ENCODE measurements around the gene ZDHHC18. TPM values are rescaled to one million over a fixed set of nuclear protein-coding genes. Genes with fewer than 3 reads are reported as not detected.
"Not testable (repeated sequence)": the region's sequence is repeated elsewhere in the genome, so short reads cannot be mapped to it uniquely, and the experiment has no call there.

The ZDHHC18 gene
- total RNA-seq, 6 experiments from 2014 or later = 19.2 to 31.6 (median 23.8) TPM

GRCh38 chr1:26794391-26794790, 32.1 kb upstream of the ZDHHC18 start:
- Mint-ChIP-seq H3K27ac (no peak overlapping the region), H3K4me1 (ENCODE audit: low read depth) (peaks cover 17% of the 10 kb centered on the region), H3K27me3 (ENCODE audit: insufficient read depth) (peaks cover 2% of the 10 kb centered on the region), H3K9me3 (no peaks in the 10 kb centered on the region), H3K4me3 (no peak overlapping the region), H3K36me3 (ENCODE audit: low read depth) (peaks cover 12% of the 10 kb centered on the region; the same call in 1 of the 2 replicates)
- DNase-seq = no peak
- no peak for TF ChIP-seq CTCF (IDR thresholded peaks at IDR 0.05)

- Mint-ChIP-seq H3K36me3 (ENCODE audit: low read depth) (peaks cover 12% of the 10 kb centered on the region; the same call in 1 of the 2 replicates), H3K27me3 (ENCODE audit: insufficient read depth) (peaks cover 5% of the 10 kb centered on the region), H3K4me3 (no peak overlapping the region), H3K9me3 (no peaks in the 10 kb centered on the region), H3K4me1 (ENCODE audit: low read depth) (peaks cover 22% of the 10 kb centered on the region), H3K27ac (no peak overlapping the region)
- no peak for TF ChIP-seq CTCF (IDR thresholded peaks at IDR 0.05)
- DNase-seq = no peak
Measured at GRCh38 chr1:26797627-26798026, 28.9 kb upstream of the ZDHHC18 start.

GRCh38 chr1:26799479-26800142, 26.9 kb upstream of the ZDHHC18 start:
- H3K27ac Mint-ChIP-seq = peak overlapping the region; percentile 62
- H3K4me3 Mint-ChIP-seq = peak overlapping the region; percentile 5; the same call in 1 of the 2 replicates
- peaks cover 22% of the 10 kb centered on the region for H3K4me1 Mint-ChIP-seq (ENCODE audit: low read depth)
- peaks cover 5% of the 10 kb centered on the region; the same call in 1 of the 2 replicates for H3K36me3 Mint-ChIP-seq (ENCODE audit: low read depth)
- no peak for TF ChIP-seq CTCF (IDR thresholded peaks at IDR 0.05)
- peaks cover 5% of the 10 kb centered on the region for H3K27me3 Mint-ChIP-seq (ENCODE audit: insufficient read depth)
- H3K9me3 Mint-ChIP-seq = no peaks in the 10 kb centered on the region
- DNase-seq = peak; percentile 58

GRCh38 chr1:26803932-26804331, 22.6 kb upstream of the ZDHHC18 start:
- H3K27ac Mint-ChIP-seq; H3K36me3 Mint-ChIP-seq (ENCODE audit: low read depth); H3K27me3 Mint-ChIP-seq (ENCODE audit: insufficient read depth); H3K9me3 Mint-ChIP-seq; H3K4me3 Mint-ChIP-seq; DNase-seq: not testable (repeated sequence)
- H3K4me1 Mint-ChIP-seq (ENCODE audit: low read depth) = peaks cover 22% of the 10 kb centered on the region

- H3K27me3 Mint-ChIP-seq (ENCODE audit: insufficient read depth); H3K36me3 Mint-ChIP-seq (ENCODE audit: low read depth); H3K27ac Mint-ChIP-seq; H3K4me3 Mint-ChIP-seq; H3K9me3 Mint-ChIP-seq: not testable (repeated sequence)
- DNase-seq = peak; percentile 55
- H3K4me1 Mint-ChIP-seq (ENCODE audit: low read depth) = peaks cover 11% of the 10 kb centered on the region; the same call in 1 of the 2 replicates
- peak; percentile 83 for TF ChIP-seq CTCF (IDR thresholded peaks at IDR 0.05)
Measured at GRCh38 chr1:26810105-26810504, 16.4 kb upstream of the ZDHHC18 start.

- H3K36me3 Mint-ChIP-seq (ENCODE audit: low read depth) = no peaks in the 10 kb centered on the region
- H3K4me3 Mint-ChIP-seq = no peak overlapping the region
- no peak for TF ChIP-seq CTCF (IDR thresholded peaks at IDR 0.05)
- H3K9me3 Mint-ChIP-seq = no peaks in the 10 kb centered on the region
- no peaks in the 10 kb centered on the region for H3K27me3 Mint-ChIP-seq (ENCODE audit: insufficient read depth)
- H3K27ac Mint-ChIP-seq = no peak overlapping the region
- no peak for DNase-seq
- H3K4me1 Mint-ChIP-seq (ENCODE audit: low read depth) = peaks cover 11% of the 10 kb centered on the region; the same call in 1 of the 2 replicates
Measured at GRCh38 chr1:26811057-26811456, 15.4 kb upstream of the ZDHHC18 start.
